Fibroblast of skin of left biceps (primary cell): ENCODE results near the gene CNKSR1.

ENCODE experiments used
- DNase-seq, 2 experiments: peaks; one replicate each; pipeline ENCODE4 v3.0.0-alpha.2; 2013; ENCODE audit warnings: low read depth in 2 of 2

The CNKSR1 gene

GRCh38 chr1:26184086-26184485 lies 6.8 kb downstream of the CNKSR1 start:
- DNase-seq = no peak

- DNase-seq = no peak
These were observed 7.6 kb downstream of the CNKSR1 start for GRCh38 chr1:26184883-26185282.

DNA sequence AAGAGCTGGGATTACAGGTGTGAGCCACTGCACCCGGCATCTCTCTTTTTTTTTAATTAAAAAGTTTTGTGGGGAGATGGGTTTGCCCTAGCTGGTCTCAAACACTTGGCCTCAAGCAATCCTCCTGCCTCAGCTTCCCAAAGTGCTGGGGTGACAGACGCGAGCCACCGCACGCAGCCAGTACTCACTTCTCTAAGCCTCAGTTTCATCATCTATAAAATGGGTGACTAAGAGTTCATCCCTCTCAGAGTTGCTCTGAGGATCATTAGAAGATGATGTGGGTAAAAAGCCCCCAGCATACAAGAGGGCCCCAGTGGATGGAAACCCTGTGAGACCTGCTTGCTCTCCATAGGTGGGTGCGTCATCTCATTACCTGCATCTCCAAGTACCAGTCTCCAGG lies 10.6 kb downstream of the CNKSR1 start:
- DNase-seq = no peak

DNA sequence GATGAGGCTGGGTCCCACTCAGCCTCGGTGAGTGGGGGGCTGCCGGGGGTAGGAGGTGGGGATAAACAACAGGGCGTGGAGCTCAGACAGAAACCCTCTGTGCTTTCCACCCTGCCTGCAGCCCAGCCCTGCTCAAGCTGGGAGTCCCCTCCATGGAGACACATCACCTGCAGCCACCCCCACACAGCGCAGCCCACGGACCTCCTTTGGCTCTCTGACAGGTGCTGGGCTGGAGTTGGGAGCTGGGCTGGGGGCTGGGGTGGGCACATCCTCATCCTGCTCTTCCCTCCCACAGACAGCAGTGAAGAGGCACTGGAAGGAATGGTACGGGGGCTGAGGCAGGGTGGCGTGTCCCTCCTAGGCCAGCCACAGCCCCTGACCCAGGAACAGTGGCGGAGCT lies 11.2 kb downstream of the CNKSR1 start:
- DNase-seq = no peak

GRCh38 chr1:26189331-26189730 lies 12.0 kb downstream of the CNKSR1 start:
- DNase-seq = no peak

GRCh38 chr1:26189751-26190275 lies 12.5 kb downstream of the CNKSR1 start:
- no peak for DNase-seq

DNA sequence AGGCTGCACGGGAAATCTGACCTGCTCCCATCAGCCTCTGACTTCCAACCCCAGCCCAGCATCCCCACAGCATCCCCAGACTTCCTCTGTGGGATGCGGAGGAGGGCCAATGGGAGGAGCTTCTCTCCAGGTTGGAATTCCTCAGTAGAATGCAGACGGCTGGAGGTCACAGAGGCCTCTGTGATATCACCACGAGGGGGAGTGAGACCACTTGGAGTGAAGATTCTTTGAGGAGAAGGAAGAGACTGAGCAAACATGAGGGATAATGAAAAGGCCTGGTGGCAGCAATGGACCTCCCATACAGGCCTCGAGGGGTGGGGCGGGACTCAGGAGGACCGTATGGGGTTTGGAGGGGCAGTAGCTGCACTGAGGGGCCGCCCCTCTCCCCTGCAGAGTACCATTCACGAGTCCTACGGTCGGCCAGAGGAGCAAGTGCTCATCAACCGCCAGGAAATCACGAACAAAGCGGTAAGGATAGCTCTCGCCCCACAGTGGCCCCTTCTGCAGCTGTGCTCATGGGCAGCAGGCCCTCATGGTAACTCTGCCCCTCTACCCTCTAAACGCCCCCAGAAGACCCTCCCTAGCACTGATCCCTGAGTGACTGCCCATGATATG lies 13.2 kb downstream of the CNKSR1 start, which contains the start of gene CATSPER4:
CATSPER4 (plus strand) TSS at position 230 of the 615 bp plus-strand sequence; CDS start at position 256, 26 bp downstream.
- no peak for DNase-seq

DNA sequence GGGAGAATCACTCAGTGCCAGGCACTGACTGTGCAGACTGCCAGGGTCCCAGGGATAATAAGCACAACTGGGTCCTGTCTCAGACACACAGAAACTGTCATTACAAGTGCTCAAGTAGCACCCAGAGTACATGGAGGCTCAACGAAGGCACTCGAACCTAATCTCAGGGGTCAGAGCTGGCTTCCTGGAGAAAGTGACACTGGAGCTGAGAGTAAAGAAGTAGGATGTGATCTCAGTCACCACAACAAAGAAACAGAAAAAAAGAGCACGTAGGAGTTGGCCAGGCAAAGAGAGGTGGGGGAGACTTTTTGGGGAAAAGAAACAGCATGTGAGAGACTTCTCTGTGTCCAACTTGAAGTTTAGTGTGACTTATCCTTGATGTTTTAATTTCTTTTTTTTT lies 14.4 kb downstream of the CNKSR1 start:
- DNase-seq = no peak

- no peak for DNase-seq
These were observed 18.5 kb downstream of the CNKSR1 start for GRCh38 chr1:26195805-26196204.

DNA sequence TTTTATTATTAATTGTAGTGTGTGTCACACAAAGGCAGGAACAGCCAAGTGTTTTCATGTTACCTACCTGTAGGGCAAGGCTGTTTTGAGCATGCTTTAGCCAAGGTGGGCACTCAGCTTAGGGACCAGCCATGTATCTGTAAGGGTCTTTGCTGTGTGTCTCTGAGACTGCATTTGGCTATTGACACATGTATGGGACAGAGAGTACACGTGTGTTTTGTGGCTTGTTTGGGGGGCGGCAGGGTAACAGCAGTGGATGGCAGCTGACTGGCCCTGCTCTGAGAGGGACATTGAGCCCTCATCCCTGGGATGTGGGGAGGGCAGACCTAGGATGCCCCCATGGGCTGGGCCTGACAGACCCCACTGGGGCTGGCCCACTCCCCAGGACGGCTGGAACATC lies 20.0 kb downstream of the CNKSR1 start:
- no peak for DNase-seq

DNA sequence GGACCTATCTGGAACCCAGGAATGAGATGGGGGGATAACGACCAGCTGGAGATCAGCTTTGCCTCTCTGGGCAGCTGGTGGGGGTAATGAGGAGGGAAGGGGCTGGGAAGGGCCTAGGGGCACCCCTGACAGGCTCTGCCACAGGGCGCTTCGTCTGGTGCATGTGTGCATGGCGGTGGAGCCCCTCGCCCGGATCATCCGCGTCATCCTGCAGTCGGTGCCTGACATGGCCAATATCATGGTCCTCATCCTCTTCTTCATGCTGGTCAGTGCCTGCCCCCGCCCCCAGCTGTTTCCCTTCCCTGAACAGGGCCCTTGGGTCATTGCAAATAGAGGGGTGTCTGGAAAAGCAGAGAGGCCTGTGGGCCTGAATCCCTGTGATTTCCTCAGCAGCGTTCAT lies 20.5 kb downstream of the CNKSR1 start:
- DNase-seq = no peak

- no peak for DNase-seq
These were observed 23.1 kb downstream of the CNKSR1 start for GRCh38 chr1:26200413-26200812.

- DNase-seq = no peak
These were observed 26.5 kb downstream of the CNKSR1 start for GRCh38 chr1:26203642-26204318.

DNA sequence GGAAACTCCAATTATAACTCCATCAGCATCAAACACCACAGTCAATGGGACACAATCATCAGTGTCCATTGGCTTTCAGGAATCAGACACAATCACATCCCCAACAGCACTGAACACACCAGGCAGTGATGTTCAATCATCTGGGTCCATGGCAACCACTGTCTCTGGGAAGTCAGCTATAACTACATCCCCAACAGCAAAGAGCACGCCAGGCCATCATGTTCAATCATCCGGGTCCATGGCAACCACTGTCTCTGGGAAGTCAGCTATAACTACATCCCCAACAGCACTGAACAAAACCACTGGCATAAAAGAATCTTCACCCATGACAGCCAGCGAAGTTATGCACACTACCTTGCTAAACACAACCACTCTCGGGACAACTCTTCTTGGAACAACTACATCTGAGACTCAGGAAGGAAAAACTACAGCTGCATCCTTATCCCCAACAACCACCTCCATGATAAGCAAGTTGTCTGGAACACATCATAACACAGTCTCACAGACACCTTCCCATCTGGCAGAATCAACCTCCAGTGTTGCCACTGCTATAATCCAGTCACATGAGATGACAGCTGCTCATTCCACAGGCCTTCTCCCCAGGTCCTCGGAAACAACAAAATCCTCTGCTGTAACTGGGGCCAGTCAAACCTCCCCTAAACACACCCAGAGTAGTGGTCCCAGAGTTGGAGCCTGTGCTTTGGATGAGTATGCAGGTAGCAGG lies 33.0 kb downstream of the CNKSR1 start:
- no peak for DNase-seq

DNA sequence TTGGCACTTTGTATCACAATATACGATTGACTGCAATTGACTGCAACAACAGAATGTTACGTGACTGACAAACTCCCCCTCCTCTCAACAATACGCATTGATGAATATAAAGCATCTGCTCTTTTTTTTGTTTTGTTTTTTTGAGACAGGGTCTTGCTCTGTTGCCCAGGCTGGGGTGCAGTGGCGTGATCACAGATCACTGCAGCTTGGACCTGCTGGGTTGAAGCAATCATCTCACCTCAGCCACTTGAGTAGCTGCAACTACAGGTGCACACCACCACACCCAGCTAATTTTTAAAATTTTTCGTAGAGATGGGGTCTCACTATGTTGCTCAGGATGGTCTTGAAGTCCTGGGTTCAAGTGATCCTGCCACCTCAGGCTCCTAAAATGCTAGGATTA lies 35.4 kb downstream of the CNKSR1 start:
- no peak for DNase-seq

- DNase-seq = no peak
These were observed 36.1 kb downstream of the CNKSR1 start for GRCh38 chr1:26213335-26213905.

DNA sequence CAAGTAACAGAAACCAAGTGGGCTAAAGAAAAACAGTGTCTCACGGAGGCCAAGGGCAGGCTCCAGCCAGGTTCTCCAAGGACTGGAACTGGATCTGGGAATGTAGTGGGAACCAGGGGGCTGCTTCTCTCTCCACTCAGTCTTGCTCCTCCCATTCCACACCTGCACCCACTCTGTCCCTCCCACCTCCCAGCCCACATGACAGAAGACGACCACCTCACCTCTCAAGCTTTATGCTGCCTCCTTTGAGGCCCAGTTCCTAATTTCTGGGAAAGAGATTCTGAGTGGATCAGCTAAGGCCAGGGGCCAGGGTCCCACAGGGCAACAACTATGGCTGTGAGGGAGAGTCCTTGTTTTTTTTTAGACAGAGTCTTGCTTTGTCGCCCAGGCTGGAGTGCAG lies 38.0 kb downstream of the CNKSR1 start:
- DNase-seq = no peak

DNA sequence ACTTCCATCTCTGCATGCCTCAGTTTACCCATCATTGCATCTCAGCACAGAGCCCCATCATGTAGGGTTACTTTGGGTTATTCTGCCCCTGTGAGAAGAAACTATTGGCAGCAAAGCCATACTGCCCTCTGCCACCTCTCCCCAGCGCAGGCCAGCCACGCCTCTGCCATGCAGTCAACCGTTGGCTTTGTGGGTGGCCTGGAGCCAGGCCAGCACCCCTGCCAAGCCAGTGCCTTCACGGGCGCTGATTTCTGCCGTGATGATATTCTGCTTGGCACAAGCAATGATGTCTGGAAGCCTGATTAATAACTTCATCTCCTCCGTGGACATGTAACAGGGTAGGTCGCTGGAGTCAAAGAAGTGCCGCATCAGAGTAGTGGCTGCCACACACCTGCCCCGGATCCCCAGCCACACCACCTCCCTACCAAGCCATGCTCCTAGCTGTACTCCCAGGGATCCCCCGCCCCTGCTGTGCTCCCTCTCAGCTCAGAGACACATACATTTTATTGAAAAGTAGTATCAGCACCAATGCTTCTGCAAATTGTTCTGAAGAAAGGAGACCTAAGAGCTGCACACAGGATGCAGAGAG lies 41.7 kb downstream of the CNKSR1 start:
- DNase-seq = no peak

- no peak for DNase-seq
These were observed 43.1 kb downstream of the CNKSR1 start for GRCh38 chr1:26220199-26220912.

- DNase-seq = no peak
These were observed 43.8 kb downstream of the CNKSR1 start for GRCh38 chr1:26221094-26221493.

GRCh38 chr1:26224606-26225005 lies 47.3 kb downstream of the CNKSR1 start:
- DNase-seq = no peak
